Lower leg skin (tissue), 3 donors: ENCODE results near the gene SRSF4.

Experiments used
- POLR2A ChIP-seq, 2 donors: fragments of 450-650 bp; IDR thresholded peaks; one replicate each; pipeline ENCODE4 v1.6.1; 2016 to 2017; ENCODE audit warnings: antibody characterized with exemption in 2 of 2, mild to moderate bottlenecking in 1 of 2, moderate library complexity in 1 of 2
- TF ChIP-seq, protein P1 (sequence below), 3 donors: fragments of 450-650 bp; IDR thresholded peaks; one replicate each; pipeline ENCODE4 v1.5.1; 2016; ENCODE audit warnings: antibody characterized with exemption in 3 of 3, mild to moderate bottlenecking in 3 of 3, moderate library complexity in 2 of 3

GRCh38 chr1:29126198-29126597, 55.5 kb downstream of the SRSF4 start:
- TF ChIP-seq, protein P1, sequence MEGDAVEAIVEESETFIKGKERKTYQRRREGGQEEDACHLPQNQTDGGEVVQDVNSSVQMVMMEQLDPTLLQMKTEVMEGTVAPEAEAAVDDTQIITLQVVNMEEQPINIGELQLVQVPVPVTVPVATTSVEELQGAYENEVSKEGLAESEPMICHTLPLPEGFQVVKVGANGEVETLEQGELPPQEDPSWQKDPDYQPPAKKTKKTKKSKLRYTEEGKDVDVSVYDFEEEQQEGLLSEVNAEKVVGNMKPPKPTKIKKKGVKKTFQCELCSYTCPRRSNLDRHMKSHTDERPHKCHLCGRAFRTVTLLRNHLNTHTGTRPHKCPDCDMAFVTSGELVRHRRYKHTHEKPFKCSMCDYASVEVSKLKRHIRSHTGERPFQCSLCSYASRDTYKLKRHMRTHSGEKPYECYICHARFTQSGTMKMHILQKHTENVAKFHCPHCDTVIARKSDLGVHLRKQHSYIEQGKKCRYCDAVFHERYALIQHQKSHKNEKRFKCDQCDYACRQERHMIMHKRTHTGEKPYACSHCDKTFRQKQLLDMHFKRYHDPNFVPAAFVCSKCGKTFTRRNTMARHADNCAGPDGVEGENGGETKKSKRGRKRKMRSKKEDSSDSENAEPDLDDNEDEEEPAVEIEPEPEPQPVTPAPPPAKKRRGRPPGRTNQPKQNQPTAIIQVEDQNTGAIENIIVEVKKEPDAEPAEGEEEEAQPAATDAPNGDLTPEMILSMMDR (IDR thresholded peaks at IDR 0.05): no peak
- TF ChIP-seq POLR2A (IDR thresholded peaks at IDR 0.05): no peak
